HG03439 (cell line): ENCODE measurements around the gene E2F2.

Experiments
- ATAC-seq: cut with Tn5 transposase; IDR thresholded peaks from one replicate; pipeline ENCODE4 v1.9.1; 2021; ENCODE audit warnings: mild to moderate bottlenecking, moderate library complexity; ENCODE audit not compliant: unreplicated experiment

E2F2 gene

DNA sequence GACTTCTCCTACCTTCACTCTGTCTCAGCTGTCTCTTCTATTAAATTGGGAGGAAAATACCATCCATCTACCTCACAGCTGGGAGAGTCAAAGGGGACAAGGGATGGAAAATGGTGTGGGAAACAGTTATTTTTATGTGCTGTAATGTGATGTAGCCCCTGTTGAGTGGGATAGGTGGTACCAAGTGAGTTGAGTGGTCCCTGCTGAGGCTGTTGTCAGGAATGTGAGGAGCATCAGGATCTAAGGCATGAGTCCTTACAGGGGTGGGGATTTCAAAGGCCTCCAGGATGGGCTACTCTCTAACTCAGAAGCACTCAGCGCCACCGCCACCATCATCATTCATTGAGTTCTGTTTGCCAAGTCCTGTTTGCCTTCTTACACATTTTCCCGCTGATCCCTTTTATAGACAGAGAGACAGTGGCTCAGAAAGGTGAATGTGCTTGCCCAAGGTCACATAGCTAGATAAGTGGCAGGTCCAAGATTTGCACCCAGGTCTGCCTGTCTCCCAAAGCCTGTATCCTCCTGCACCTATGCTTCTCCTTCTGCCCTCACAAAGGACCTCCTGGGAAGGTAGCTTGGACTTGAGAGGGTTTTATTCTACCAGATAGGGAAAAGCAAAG, 32.8 kb upstream of the E2F2 start:
- ATAC-seq, result no peak

DNA sequence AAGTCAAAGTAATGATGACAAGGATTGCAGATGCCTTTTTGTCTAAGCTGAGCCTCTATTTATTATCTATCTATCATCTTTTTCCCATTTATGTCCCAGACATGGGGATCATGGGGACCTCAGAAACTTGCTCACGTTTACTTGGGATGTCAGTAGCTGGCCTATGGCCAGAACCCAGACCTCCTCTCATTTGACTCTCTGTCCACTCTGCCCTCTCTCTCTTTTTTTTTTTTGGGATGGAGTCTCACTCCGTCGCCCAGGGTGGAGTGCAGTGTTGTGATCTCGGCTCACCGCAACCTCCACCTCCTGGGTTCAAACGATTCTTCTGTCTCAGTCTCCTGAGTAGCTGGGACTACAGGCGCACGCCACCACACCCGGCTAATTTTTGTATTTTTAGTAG, 32.0 kb upstream of the E2F2 start:
- ATAC-seq, result no peak

DNA sequence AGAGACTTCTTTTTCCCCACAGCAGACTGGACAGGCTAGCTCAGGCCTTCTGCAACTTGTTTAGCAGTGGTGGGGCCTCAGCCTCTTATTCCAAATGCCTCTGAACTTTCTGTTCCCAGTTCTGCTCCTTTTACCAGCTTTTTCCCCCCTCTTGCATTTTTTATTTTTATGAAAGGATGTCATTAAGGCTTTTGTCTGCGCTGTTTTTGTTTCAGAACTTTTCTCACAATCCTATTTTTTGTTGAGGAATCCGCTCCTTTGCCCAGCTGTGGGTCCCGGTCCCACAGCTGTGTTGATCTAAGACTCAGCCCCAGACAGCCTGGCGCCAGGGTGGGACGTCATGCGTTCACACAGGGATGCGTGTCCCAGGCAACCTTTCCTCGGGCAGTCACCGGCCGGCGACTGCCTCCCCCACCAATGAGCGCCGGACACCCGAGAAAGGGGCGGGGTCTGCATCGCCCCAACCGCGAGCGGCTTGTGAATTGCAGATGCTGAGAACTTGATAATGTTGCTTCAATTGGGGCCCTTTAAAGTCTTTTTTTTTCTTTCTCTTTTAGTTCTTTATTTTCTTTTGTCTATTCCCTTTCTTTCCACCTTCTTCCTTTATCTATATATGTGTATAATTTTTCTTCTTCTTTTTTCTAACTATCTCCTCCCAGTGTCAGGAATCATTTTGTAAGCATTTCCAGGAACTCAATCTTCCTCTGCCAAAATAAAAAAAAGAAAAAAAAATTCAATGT, 31.3 kb upstream of the E2F2 start:
- no peak for ATAC-seq

DNA sequence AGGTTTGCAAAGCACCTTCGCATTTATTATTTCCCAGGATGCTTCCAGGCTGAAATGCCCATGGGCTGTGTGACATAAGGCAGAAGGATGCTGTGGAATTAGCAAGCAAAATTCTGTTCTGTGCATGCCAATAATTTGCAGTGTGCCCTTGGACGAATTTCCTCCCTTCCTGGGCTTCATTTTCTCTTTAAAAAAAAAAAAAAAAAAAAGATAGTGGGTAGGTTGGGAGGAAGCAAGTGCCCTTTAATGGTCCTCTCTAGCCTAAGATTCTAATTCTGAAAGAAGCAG, 30.7 kb upstream of the E2F2 start:
- no peak for ATAC-seq

DNA sequence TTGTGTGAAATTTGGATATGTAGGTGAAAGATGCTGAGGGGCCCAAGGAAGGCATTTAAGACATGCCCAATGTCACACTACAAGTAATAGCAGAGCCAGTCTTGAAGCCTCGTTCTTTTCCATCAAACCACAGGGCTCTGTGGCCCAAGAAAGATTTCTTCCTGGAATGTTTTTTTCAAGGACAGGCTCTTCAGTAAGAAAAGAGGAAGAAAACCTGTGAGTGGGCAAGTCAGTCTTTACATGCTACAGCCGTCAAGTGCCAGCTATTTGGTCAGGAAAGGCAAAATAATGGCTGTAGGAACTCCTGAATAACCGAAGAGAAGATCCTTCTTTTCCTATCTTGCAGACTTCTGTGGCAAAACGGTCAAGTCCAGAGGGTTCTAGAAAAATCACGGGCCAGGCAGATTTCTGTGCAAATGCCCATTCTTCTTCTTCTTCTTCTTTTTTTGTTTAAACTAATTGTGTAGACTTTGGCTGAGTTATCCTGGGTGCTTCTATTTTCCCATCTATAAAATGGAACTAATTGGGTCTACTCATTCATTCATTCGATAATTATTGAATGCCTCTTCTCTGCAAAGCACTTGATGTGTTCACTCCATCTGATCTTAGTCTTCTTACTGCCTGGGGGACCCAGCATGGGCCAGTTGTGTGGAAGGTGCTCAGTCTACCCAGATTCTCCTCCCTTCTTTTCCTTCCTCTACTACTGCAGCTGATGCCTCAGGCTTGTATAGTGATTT, 30.2 kb upstream of the E2F2 start:
- ATAC-seq, result no peak

DNA sequence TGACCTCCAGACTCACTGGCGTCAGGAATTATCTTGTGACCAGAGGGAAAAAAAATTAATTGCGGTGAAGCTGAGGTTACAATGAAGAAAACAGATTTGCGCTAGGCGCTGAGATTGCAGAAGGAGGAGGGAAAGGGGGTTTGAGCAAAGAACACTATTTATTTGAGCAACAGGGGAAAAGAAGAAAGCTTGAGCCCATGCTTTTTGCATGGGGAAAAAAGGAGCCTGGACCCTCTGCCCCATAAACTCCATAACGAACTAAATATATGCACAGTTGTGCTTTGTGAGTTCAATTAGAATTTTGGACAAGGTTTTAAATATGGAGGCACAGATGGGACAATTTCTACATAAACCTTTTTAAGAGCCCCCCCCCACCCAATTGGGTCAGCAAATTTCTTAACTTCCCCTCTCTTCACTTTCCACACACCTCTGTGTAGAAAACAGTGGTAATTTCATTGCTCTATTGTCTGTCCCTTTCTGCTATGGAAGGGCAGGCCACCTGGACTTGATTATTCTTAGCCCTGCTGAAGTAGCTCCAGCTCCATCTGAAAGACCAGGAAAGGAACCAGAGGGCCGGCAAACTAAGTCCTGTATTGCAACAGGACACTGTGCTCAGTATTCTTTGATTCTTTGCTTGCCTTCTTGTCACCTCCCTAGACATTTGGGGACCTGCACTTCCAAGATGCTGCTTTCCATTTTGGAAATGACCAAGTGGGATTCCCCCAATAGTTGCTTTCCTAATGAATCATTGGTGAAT, 29.1 kb upstream of the E2F2 start:
- ATAC-seq, result no peak

DNA sequence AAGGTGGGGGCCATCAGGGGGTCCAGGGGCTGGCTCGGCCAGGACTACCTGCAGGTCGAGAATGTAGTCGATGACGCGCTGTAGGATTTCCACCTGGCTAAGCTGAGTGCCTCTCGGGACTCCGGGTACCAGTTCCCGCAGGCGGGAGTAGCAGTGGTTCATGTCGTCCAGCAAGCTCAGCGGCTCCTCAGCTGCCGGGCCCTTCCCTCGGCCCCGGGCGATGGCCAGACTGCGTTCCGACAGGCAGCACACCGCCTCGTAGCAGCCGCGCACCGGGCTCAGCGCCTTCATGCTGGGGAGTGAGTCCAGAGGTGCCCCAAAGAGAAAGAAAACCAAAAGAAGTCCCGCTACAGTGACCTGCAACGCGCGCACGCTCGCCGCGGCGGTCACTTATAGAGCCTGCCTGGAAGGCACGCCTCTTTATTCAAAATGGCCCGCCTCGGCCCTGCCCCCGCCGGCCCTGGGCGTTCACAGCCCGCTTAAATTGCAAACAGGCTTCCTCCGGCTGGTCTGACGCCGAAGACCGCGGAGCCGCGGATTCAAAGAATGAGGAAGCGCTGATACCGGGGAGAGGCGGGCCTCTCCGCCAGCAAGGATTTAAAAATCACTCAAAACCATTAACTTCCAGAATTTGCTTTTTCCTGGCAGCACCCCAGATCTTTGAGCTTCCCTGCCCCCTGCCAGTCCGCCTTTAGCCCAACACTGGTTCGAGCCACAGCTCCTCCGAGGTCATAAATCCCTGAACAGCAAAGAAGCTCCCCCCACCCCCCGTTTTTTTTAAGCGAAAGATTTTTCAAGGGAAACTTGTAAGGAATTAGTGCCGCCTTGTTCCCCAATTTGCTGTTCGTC, 28.3 kb upstream of the E2F2 start, which contains the start of gene ID3:
Gene ID3 (minus strand): TSS at position 366 of the 849 bp plus-strand sequence. CDS start 75 bp downstream, at position 291.
- ATAC-seq, result peak; percentile 61

DNA sequence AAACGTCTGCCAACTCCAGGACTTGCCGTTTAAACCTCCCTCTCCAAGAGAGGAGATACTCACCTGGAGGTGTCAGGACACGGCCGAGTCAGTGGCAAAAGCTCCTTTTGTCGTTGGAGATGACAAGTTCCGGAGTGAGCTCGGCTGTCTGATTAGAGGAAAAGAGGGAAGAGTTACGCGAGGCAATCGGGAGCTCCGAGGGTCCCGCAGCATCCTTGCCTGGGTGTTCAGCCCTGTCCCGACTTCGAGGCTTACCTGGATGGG, 27.8 kb upstream of the E2F2 start:
- ATAC-seq, result peak; percentile 0

DNA sequence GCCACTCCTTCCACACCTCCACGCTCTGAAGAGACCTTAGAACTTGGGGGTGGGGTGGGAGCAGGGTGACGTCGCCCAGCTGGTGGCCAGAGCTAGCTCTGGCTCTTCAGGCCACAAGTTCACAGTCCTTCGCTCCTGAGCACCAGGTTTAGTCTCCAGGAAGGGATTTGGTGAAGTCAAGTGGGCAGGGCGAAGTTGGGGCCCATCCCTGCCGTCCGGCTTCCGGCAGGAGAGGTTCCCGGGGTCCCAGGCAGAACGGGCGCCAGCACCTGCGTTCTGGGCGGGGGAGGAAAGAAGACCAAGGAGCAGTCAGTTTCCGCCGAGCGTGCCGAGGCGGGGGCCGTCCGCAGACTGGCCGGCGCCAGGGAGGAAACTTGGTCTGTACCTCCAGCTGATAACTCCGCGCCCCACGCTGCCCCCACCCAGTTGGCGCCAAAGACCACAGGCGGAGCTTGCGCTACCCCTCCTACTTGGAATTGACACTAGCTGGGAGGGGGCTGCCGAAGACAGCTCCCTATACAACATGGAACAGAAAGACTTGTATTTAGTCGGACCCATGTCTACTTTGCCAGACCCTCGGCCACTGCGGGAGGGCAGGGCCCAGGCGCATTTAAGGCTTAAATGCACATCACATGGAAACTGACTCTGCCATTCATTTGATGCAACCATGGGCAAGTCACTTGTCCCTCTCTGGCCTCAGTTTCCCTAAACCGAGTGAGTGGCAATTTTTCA, 27.3 kb upstream of the E2F2 start:
- no peak for ATAC-seq

DNA sequence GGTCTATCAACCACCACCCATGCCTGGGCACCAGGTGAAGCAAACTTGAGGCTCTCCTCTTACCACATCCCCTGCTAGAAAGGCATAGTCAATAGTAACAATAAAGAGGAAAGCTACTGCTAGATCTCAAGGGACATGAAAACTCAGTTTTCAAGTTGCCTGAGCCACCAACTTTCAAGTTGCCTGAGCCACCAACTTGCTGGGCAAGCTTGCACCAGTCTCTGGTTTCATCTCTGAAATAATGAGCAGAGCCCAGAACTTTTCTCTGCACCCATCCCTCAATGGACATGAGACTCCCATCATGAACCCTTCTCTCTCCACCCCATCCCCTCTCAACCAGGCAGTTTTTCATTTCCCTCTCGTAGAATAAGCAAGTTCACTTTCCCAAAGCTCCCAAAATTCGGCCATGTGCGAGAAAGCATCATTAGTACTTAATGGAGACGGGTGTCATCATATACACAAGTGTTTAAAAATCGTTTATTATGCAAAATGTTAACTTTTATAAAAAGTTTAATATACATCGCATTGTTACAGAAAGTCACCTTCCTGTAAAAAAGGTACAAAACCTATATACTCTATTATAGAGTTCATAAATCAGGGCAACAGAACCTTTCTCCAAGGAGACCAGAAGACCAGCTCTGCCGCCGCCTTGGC, 26.6 kb upstream of the E2F2 start:
- no peak for ATAC-seq

DNA sequence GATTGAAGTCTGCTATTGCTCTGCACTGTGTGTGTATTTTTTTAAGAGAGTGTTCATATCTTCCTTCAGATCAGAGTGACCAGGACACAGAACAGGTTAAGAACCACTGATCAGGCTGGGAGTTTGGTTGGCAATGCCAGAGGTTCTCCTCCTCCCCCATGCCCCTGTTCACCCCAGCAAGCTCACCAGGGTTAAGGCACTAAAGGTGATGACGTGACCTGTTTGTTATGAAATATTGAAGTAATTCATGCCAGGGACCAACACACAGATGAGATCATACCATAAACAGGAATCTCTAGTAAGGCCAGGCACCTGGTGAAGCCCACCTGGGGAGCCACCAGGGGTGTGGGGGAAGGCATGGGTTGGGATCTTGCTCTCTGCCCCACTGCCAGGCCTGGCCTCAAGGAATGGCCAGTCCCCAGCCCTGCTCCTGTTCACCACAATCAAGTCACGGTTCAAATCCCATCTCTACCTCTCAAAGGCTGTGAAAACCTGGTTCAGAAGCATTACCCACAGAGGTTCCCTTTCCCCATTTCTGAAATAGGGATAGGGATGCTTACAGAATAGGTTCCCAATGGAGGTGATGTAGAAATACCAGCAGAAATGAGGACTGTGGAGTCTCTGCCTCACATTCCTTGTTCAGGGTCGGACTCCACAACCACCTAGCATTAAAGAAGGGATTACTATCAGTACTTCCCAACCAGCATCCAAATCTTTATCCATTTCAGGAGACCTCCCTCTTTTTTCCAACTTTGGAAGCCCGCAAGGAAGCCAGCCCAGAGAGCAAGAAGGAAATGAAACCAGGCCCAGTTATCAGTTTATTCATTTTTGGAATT, 25.8 kb upstream of the E2F2 start:
- ATAC-seq, result no peak

DNA sequence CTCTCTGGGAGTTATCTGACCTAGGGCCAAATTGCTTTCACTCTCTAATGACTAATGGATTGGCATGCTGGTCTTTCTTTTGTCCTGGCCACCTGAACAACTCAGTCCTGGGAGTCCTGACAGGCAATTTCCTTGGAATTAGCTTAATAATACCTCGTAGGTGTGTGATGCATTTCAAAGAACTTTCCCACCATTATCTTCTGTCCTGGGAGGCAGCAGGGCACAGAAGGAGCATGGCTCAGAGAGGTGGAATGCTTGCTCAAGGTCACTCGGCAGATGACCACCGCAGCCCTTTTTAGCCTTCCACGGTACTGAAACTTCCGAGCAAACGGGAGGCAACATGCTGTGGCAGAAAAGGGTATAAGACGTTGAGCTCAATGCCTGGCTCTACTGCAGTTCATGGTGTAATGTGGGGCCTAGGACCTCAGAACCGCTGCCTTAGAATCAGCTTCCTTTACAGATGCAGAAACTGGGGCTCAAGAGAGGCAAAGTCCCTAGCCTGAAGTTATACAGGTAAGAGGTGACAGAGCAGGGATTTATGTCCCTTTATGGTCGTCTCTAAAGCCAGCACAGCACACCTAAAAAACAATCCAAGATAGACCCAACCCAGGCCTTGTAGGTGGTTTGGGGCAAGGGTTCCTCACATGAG, 25.1 kb upstream of the E2F2 start:
- ATAC-seq, result no peak

DNA sequence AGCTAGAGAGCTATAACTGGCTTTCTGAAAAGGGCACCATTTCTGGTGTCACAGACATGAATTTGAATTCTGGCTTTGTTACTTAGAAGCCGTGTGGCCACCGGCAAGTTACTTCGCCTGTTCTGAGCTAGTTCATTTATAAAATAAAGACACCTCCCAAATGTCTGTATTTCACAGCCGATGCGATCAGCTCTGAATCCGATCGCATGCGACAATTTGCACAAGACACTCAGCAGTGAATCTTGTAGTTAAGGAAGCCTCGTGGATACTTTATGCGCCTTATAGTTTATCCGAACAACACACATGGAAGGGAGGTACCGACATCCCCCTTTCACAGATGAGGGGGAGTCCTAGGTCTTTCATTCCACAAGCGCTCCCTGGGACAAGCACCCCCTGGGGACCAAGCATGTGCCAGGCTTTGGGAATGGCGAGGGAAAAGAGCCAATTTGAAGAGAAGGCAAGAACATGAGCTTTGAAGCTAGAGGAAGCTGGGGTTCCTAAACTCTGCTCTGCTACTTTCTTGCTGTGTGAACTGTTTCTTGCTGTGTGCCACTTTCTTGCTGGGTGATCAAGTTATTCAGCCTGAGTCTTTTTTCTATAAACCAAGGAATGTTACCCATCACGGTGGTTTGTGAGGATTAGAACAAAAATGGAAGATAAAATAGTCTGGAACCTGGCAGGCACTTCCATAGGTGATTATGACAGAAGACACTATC, 24.4 kb upstream of the E2F2 start:
- no peak for ATAC-seq

DNA sequence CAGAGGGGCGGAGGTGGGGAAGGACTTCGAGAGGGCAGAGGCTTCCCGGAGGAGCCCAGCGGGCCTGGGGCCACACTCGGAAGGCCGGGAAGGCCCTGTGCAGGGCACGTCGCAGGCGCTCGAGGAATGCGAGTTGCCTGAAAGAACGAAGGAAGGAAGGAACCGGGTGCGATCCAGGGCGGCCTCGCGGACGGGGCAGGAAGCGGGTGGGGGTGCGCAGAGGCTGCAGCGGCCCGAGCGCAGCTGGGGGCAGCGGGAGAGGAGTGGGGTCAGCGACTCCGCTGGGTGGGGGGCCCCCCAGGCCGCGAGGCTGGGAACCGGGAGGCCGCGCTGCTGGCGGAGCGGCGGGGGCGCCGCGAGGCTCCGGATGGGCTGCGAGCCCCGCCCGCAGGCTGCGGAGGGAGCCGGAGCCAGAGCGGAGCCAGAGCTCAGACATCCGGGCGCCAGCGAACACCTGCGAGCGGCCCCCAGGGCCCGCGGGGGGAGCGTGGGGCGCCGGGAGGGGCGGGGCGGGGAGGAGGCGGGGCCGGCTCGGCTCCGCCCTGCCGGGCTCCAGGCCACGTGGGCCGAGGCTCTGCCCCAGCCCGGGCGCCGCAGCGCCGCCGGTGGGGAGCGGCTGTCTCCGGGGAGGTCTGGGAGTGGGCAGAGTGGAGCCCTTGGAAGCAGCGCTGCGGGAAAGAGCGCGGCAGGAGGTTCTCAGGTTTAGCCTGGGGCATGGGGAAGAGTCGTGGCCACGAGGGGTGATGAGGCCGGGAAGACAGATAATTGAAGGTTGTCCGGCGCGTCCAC, 23.6 kb upstream of the E2F2 start:
- no peak for ATAC-seq

DNA sequence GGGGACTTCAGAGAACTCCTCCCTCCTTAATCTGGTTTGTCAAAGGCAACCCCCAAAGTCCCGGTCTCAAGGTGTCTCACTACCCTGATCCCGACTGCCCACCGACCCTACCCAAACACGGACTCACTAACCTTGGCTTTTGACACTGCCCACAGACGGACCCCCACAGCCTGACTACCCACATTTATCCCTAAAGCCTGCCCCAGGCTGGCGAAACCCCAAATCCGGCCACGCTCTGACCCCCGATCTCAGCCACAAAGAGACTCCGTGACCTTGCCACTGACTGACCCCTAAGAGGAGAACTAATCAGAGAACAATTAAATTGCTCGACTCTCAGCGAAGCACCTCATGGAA, 23.1 kb upstream of the E2F2 start:
- ATAC-seq, result no peak

DNA sequence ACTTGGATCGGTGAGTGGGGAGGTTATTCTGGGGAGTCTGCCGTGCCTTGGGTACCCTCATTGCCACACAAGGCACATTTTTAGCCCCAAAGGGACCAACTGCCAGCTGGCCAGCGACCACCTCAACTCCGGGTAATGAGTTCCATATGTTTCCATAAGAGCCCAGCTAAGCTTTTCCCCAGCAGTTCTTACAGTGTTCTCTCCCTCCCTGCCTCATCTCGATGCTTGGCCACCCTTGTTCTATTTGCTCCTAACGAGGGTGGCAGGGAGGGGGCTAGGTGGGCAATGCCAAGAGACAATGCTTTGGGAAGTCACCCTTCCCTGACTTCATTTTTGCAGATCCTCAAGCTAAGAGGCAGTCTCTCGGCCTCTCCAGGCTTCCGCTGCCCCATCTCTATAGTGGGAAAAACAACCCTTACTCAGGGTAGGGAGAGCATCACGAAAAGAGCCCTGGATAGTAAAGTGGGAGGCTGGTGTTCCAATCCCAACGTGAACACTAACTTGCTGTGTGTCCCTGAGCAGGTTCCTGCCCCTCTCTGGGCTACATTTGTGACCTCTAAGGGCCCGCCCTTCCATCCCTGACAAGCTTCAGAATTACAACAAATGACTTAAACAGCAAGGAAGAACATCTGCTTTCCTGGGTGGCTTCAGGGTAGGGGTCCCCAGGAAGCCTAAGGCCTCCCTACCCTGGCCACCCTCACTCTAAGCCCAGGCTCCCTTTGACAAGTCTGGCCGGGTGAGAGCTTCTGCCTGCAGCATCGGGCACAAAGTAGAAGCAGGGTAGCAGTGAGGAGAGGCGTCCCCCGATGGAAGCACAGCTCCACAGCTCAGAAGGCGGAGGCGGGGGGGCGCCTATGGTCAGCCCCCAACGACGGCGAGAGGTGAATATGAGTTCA, 22.4 kb upstream of the E2F2 start:
- no peak for ATAC-seq
